VCaP (cell line): Measurements from ENCODE around the gene NRAS.

Experiments
- H3K27ac ChIP-seq: fragments of 450-650 bp; 2 replicates; pipeline ENCODE4 v1.5.1; 2017
- TF ChIP-seq, protein P1 (sequence below): fragments of 450-650 bp; conservative IDR thresholded peaks from 2 replicates; pipeline ENCODE4 v1.5.1; 2017; ENCODE audit warnings: mild to moderate bottlenecking, moderate library complexity

NRAS gene

DNA sequence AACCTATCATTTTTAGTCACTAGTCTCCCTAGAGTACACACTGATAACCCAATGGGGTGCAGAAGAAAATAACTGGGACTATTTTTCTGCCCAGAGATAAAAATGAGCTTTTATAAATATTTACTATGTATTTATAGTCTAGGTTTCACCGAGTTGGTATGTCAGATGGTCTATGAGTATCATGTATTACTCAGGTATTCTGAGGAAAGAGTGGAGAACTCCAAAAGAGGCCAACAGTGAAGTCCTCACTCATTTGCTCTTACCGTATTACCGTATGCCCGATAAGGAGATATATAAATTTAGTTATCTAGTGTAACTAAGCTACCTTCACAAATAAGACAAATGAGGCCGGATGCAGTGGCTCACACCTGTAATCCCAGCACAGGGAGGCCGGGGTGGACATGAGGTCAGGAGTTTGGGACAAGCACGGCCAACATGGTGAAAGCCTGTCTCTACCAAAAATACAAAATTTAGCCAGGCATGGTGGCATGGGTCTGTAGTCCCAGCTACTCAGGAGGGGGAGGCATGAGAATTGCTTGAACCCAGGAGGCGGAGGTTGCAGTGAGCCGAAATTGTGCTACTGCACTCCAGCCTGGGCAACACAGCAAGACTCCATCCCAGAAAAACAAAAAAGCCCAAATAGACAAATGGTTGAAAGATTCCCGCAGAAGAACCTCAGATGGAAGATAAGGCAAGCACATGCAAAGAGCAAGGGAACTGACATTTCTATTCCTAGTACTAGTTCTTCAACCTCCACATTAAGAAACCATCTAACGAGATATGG lies 25.6 kb upstream of the NRAS start:
- TF ChIP-seq, protein P1, sequence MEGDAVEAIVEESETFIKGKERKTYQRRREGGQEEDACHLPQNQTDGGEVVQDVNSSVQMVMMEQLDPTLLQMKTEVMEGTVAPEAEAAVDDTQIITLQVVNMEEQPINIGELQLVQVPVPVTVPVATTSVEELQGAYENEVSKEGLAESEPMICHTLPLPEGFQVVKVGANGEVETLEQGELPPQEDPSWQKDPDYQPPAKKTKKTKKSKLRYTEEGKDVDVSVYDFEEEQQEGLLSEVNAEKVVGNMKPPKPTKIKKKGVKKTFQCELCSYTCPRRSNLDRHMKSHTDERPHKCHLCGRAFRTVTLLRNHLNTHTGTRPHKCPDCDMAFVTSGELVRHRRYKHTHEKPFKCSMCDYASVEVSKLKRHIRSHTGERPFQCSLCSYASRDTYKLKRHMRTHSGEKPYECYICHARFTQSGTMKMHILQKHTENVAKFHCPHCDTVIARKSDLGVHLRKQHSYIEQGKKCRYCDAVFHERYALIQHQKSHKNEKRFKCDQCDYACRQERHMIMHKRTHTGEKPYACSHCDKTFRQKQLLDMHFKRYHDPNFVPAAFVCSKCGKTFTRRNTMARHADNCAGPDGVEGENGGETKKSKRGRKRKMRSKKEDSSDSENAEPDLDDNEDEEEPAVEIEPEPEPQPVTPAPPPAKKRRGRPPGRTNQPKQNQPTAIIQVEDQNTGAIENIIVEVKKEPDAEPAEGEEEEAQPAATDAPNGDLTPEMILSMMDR, result no peak

DNA sequence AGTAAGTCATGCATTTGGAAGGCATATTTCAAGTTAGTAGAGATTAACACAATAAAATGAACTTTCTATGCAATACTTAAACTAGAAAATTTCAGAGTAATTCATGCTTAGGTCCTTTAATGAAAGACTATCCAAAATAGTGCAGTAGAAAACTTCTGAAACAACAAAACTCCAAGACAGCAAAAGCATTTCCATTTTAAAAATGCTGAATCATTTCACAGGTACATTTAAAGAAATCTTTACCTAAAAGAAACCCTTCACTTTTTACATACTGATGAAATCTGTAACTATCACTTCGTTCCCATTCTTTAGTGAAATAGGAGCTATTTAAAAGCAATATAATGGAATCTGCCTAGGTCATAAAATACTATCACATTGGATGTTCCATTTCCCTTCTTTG lies 23.8 kb upstream of the NRAS start:
- TF ChIP-seq, protein P1, result no peak

More for the DNA sequence above, 25.6 kb upstream of the NRAS start:
- no peak overlapping the region for H3K27ac ChIP-seq

DNA sequence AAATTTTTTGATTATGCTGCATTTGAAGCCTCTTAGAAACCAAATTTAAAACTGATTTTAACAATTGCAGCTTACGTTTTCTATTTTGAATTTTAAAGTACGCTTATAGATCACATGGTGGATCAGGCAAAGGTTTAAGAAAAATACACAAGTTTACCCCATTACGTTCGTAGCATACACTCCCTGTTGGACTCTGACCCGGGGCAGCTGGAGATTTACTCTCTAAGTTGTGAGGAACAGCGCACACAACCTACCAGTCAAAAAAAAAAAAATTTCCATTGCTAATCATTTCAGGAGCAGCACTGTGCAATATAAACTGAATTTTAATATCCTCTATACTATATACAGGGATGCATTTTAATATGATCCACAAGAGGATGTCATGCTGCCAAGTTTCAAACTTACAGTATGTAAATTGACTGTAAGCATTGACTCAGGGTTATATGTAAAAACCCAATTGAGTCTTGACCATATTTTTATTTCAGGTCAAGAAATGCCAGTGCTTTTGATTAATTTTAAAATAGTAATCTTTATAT lies 20.8 kb upstream of the NRAS start:
- no peak overlapping the region for H3K27ac ChIP-seq
- TF ChIP-seq, protein P1, result no peak

More for the DNA sequence above, 23.8 kb upstream of the NRAS start:
- H3K27ac ChIP-seq, result no peak overlapping the region

DNA sequence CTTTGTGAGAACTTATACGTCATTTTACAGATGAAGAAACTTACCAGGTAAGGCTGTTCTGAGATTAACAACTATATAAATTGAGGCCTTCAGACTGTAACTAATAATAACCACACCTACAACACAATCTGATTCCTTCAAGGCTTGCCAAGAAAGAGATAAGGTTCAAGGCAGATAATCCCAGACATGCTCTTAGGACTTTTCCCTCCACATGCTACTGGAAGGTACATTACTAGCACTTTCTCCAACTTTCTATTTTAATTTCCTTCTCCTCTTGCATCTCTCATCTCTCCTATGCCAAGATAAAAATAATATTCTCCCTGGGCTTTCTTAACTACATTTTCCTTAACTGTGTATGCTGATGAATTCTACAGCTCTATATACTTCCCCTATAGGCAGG lies 18.9 kb upstream of the NRAS start:
- no peak overlapping the region for H3K27ac ChIP-seq
- TF ChIP-seq, protein P1, result no peak

DNA sequence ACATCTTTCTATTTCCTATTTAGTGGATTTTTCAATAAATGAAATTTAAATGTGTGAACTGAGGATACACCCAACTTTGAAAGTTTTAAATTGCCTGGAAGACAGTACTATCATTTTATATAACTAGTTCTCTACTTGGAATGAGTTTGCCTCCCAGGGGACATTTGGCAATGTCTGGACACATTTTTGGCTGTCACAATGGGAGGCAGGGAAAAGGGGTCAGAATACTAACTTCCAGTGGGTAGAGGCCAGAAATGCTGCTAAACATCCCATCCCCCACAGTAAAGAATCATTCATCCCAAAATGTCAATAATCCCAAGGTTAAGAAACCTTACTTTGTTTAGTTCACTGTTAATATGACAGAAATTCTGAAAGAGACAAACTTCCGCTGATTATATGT lies 13.2 kb upstream of the NRAS start:
- H3K27ac ChIP-seq, result no peak overlapping the region
- TF ChIP-seq, protein P1, result no peak

DNA sequence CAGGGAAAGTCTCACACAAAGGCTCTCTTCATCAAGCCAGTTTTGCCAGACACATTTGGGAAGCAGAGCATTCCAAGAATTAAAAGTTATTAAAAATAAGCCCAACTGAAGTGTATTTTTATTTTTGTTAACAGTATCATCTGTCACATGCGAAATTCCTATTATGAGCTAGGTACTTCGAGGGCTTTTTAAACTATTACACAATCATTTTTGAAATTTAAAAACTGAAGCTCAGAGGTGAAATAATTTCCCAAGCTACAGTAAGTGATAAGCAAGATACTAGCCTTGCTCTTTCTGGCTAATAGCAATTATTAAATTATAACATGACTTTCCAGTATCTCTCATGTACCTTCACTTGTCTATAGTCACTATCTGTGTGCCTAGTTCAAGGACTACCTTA lies 12.0 kb upstream of the NRAS start:
- no peak overlapping the region for H3K27ac ChIP-seq
- TF ChIP-seq, protein P1, result no peak

DNA sequence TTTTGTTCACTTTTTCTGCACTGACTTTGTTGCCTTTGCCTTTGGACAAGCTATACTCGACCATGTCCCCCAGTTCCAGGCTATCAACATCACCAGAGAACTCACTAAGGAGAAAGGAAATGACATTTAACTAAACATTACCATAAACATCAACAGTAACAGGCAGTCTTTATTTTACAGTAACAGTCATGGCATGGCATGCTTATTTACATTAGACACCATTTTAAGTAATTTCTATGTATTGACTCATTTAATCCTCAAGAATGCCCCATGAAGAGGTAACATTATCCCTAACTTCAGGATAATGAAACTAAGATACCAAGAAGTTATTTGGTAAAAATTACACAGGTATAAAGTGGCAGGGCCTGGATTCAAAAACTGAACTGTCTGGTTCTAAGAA lies 8.7 kb upstream of the NRAS start:
- TF ChIP-seq, protein P1, result no peak
- no peak overlapping the region for H3K27ac ChIP-seq
